Heart left ventricle (tissue), 13 donors: ENCODE results near the gene TLL1.

Source experiments
- CTCF ChIP-seq, 12 donors: fragments of 200-600 bp; sonication (generic) in 4 of 12; IDR thresholded peaks; one replicate each; pipeline versions ENCODE4 v1.5.0 to v1.8.0; 2018 to 2022; ENCODE audit warnings: antibody characterized with exemption in 12 of 12, mild to moderate bottlenecking in 5 of 12
- POLR2A ChIP-seq, 2 donors: fragments of 450-650 bp; IDR thresholded peaks; one replicate each; pipeline ENCODE4 v1.6.1; 2017; ENCODE audit warnings: antibody characterized with exemption in 2 of 2, mild to moderate bottlenecking in 2 of 2, moderate library complexity in 2 of 2
- donor health status: ischemic (EF 13 %, LVEDD 7.1; RV severe dilation, severe dysfunction).
- donor health status: DM: no; HTN: yes; CAD: no.
- donor health status: DM: no; HTN: no; CAD: no.
- donor health status: ischemic (EF 25% LVEDD 6.9; RV normal size, moderate dysfunction).
- donor health status: ischemic (EF 25% LVEDD 5.7; RV mildly dilated, moderate dysfunction).
- donor health status: ischemic (EF 35%, LVEDD 5.7; RV mildly dilated, moderate dysfunction).
- donor health status: nonischemic (EF 11% LVEDD 7.7; RV severe dilation, severe dysfunction).
- donor health status: DM: yes; HTN: yes; CAD: no.
- donor health status: PGD.
- donor health status: ischemic (EF 29% LVEDD 5.4; RV normal size, mild dysfunction).
- donor health status: nonischemic (EF 23%, LVEDD 6.1; RV moderate dilation, normal function).

- TF ChIP-seq CTCF (IDR thresholded peaks at IDR 0.05) (no peak), POLR2A (IDR thresholded peaks at IDR 0.05) (no peak)
These were observed 231.6 kb downstream of the TLL1 start for GRCh38 chr4:166104623-166105022.
